CD4-positive, alpha-beta T cell treated with Interferon alpha-2 for 1 hour (primary cell): ENCODE data around the gene MALT1.

Experiments
- DNase-seq, 2 donors: peaks; one replicate each; pipeline ENCODE4 v3.0.0-alpha.2; 2020 to 2022

The MALT1 gene

DNA sequence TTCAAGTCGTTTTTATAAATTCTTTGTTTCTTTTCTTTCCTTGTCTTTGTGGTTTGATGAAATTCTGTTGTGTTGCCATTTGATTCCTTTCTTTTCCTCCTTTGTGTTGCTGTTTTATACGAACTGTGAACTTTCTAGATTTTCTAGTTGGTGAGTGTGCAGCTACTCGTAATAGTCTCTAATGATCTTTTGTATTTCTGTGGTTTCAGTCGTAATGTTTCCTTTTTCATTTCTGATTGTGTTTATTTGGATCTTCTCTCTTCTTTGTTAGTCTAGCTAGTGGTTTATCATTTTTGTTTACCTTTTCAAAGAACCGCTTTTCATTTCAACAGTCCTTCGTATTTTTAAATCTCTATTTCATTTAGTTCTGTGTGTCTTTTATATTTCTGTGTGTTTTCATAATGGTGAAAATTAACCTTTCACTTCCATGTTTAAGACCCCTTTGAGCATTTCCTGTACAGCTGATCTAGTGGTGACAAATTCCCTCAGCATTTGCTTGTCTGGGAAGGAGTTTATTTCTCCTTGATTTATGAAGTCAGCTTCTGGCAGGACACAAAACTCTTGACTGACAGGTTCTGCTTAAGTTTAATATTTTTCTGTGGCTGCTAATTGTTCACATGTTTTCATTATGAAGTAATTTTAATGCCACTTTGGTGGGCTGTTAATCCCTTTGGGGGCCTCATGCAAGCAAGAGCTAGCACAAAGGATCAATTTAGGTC is 16.2 kb upstream of the MALT1 start:
- no peak for DNase-seq

DNA sequence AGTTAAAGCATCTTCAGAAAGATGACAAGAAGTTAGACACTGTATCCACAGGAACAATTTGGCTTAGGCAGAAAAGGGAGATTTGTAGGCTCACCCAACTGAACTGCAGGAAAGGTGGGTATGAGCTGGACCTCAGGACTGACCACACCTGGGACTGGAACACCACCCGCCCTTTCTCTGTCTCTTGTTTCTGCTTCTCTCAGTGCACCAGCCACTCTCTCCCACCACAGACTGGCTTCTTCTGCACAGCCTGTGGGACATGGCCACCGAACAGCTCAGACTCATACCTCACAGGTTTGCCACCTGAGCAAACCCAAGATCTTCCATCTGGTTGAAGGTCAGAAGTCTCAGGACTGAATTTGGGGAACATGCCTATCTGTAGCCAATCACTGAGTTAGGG is 14.2 kb upstream of the MALT1 start:
- no peak for DNase-seq

DNA sequence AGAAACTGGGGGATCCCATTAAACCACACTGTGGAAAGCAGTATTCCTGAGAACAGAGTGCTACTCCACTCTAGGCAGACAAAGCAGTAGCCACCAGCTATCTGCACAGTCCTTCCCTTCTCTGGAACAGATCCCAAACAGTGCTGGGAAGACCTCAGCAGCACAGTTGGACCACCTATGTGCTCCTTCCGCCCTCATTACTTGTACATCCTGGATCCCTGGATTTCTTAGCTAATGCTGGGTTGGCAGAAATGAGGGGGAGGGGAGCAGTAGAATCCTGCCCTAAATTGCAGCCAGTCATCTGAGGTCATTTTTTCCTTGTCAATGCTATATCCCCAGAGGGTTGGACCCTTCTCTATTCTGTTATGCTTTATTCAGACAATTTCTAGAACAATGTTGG is 13.8 kb upstream of the MALT1 start:
- no peak for DNase-seq

DNA sequence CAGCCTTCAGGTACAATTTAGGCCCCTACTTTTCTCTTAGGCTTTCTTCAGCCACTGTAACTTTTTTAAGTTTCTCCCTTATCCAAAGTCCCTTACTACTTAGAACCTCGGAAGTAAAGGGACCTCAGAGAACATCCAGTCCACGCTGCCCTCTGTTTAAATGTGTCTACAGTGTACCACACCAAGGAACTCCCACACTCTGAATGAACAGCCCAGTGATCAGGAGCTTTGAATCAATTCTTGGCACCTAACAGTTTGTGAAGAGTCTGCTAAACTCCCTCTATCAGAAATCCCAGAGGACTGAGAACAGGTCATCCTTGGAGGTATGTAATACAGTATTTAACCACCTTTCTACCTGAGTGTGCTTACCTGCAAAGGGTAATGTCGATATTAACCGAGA is 11.6 kb upstream of the MALT1 start:
- DNase-seq, result no peak

DNA sequence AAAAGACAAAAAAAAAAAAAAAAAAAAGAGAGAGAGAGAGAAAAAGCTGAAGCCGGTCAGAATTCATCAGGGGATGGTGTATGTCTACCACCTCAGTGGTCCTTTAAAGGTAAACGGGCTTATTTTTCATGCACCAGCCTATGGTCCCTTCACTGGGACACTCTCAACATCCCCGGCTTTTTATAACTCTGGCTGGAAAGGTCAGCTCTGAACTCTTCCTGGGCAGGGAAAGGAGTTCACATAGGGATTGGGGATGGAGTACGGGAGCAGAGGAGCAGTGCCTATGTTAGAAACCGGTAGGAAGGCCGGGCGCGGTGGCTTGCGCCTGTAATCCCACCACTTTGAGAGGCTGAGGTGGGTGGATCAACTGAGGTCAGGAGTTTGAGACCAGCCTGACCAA is 10.3 kb upstream of the MALT1 start:
- no peak for DNase-seq

DNA sequence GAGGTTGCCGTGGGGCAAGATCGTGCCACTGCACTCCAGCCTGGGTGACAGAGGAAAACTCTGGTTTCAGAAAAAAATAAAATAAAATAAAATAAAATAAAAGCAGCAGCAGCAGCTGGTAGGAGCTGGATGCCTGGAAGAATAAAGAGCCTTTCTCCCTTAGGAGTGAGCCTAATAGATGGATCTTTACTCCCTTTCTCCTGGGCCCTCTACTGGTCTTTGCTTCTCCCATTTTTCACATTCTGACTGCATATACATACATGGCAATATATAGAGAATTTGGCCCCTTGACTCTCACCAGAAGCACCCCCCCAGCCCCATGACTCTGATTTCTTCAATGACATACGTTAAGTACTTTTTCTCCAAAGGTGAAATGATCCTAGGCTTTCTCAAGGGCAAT is 9.8 kb upstream of the MALT1 start:
- DNase-seq, result no peak

DNA sequence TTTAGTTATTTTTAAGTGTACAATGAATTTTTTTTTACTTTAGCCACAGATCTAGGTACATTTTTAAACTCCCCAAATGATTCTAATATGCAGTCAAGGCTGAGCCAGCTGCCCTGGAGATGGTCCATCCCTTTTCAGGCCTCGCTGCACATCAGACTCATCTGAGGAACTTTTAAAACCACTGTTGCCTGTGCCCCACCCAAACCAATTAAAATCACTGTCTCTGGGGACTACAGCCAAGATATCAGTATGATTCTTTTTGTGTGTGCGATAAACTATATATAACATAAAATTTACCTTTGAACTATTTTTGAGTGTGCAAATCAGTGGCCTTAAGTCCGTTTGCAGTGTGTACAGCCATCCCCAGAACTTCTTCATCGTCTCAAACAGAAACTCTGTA is 9.1 kb upstream of the MALT1 start:
- no peak for DNase-seq

DNA sequence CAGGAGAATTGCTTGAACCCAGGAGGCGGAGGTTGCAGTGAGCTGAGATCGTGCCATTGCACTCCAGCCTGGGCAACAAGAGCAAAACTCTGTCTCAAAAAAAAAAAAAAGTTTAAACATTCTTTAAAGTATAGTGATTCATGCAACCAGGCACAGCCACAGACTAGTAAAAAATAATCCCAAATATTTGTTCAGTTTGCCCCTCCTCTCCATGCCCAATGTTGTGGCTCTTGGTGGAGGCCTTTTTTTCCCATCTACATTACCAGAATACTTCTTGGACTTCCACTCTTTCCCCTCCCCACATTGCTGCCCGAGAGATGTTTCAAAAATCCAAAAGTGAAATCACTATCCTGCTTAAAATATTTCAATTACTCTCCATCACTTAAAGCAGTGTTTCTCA is 5.1 kb upstream of the MALT1 start:
- DNase-seq, result no peak

DNA sequence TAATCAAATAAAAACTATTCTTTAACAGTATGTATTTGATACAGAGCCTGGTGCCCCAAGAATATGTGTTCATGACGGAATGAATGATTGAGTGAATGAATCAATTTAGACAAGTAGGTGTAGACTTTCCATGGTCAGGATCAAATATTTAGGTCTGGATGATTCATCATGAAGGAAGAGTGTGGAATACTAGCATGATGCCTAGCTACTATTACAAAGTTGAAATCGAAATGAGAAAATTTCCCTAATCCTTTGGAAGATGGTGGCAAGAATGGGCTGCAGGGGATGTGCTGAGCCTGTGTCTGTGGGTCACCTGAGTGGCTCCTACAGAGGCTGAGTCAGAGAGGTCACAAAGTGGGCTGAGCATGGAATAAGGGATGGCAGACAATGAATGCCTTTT is 3.1 kb upstream of the MALT1 start:
- no peak for DNase-seq

DNA sequence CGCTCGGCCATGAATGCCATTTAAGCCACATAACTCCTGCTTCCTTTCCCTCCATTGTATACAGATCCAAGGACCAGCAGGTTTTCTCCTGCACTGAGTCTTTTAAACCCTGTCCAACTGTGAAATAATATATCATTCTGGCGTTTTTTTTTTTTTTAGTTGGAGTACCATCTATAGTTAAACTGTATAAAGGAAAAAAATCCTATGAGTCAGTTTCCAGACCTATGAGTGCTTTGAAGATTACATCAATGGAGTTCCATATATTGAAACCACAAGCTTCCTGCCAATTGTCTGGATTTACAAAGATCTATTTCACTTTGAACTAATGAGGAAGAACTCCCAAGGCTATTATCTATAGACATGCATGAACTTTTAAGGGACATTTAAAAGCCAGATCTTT is 2.4 kb upstream of the MALT1 start:
- no peak for DNase-seq

DNA sequence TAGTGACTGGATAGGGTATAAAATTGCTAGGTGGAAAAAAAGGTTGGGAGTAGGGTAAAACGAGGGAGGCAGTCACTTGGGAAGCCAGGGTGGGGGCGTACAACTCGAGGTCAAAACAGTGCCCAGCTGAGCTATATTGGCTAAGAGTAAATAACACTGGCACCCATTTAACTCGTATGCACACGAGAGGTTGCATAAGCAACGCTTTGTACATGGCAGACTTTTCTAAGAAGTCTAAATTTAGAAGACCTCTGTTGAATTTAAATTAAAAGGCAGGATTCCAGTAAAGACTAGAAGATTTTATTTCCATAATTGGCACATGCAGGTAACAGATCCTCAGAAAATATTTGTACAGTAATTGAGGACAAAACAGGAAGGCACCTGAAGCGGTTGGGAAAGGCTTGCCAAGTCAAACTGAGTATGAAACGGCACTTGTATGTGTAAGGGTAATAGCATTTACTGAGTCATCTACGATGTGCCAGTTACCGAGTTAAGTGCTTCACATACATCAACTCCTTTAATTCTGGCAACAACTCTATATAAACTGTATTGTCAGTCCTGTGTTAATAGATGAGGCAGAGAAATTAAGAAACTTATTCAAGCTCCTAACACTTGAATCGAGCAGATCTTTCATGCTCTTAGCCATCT is 1.4 kb upstream of the MALT1 start:
- no peak for DNase-seq

DNA sequence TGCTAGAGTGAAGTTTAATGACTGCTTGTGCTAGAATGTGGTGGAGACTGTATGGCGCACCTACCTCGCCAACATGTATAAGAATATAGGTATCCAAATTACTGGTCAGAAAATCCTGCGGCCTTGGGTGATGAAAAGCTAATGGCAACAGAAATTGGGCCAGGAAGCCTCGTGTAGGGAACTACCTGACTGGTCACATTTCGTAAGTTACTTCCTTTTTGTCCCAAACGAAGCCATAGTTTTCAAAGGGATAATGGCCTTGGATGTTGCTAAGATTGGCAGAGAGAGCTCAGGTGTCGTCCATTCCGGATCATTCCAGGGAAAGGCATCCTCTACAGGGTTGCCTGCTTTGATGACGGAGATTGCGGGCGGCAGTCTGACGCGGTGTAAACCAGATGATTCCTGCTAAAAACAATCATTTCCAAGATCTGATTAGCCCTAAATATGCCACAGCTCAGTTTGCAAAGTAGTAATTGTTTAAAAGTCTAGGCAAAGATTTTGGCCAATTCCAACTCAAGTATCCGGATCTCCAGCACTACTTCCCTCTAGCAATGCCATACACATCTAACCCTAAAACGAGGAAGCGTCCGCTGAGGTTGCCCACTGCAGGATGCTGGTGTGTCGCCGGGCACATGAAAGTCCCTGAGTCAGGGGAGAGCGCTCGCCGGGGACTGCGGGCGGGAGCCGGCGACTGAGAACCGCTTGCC is 708 bp upstream of the MALT1 start:
- DNase-seq, result no peak

DNA sequence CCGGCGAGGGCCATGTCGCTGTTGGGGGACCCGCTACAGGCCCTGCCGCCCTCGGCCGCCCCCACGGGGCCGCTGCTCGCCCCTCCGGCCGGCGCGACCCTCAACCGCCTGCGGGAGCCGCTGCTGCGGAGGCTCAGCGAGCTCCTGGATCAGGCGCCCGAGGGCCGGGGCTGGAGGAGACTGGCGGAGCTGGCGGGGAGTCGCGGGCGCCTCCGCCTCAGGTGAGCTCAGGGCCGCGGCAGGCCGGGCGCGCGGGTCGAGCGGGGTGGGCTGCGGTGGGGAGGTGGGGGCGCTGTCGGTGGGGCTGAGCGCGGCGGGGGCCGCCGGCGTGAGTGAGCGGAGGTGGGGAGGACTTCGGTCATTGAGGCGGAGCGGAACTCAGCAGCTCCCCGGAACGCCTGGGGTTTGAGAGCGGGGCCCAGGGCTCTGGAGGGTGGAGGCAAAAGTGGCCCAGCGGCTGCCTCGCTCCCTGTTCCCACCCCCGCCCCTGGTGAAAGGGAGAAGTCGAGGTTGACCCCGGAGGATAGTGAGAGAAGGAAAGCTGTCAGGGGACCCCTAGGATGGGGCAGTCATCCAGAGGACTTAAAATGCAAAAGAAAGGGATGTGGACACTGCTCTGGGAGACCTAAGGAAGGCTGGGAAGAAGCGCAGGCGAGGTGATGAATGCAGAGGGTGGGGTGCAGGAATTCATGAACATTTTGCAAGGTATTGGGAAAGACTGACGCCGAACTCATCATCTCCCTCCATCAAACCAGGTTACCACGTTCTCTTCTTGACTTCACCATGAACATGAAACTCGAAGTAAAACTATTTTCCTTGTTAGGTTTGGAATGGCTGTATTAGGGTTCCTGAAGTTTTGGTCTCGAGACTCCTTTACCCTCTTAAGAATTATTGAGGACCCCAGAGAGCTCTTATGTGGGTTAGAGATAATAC is 633 bp downstream of the MALT1 start:
- no peak for DNase-seq

DNA sequence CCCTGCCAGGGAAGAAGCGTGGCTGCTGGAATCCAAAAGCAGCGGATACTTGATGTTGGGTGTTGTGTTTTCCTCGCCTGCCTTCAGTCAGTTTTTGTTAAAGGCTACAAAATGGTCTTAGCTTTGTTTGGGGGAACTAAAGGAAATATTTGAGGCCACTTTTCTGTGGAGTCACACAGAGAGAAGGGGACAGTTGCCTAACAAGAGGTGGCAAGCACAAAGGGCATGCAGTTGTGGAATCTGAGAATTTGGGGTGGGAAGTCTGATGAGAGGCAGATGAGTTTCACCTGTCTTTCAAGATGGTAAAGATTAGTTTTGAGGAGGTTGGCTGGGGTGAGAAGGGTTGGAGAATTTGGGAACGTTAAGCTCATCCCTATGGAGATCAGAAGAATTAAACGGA is 2.9 kb downstream of the MALT1 start:
- DNase-seq, result no peak

DNA sequence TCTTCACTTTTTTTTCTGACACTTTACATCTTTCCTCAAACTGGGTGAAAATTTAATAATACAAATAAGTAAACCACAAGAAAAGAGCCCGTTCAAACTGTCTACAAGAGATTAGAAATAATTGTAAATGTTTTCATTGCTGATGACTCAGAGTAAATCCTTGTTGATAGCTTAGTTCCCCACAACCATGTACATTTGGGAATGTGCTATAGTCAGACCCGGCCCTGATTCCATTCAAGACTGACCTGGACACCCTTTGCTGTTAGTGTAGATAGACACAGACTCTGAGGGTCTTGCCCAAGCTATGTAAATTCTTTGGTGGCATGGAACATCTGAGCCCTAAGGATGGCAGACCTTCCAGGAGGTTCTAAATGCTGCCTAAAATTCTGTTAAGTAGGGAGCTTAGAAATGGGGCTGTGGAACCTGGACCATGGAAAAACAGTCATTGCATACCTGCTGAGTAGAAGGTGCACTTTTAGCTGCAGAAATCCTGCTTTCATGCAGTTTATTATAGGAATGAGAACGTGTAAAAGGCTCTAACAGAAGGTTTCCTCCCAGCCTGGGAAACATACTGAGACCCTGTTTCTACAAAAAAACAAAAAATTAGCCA is 3.7 kb downstream of the MALT1 start:
- DNase-seq, result no peak

DNA sequence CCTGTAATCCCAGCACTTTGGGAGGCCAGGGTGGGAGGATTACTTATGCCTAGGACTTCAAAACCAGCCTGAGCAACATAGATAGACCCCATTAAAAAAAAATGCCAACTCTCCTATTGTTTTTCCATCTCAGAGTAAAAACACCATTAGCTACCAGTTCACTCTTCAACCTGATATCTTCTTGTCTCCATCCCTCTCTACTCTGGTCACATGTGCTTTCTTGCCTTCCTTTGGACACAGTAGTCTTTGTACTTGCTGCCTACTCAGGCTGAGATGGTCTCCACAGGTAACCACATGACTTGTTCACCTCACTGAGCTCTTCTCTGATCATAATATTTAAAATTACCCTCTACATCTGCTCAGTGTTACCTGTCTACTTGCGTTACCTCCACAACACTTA is 5.0 kb downstream of the MALT1 start:
- DNase-seq, result no peak

DNA sequence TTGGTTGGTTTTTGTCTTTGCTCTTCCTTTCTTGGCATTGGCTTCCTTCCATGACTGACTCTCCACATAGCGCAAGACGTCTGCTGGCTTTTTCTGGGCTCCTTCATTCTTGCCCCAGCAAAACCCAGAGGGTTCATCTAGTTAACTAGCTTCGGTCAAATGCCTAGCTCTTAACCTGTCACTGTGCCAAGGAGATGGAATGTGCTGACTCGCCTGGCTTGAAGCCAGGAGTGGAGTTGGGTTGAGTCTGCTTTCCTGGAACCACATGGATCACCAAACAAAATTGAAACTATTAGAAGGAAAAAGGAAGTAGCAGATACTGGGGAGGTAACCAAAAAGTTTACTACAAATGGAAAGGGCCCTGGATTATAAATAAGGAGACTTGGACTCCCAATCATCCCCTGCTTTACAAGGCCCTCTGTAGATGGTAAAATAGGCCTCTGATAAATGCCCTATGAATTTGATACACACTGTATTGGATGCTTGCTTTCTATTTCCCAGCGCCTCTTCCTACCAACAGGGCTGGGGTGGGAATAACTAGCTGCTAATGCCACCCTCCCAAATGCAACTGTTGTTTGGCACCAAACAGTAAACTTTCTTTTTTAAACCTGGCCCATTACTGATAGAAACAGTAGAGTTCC is 11.3 kb downstream of the MALT1 start:
- DNase-seq, result peak in 1 of 2 donors; percentile 29

DNA sequence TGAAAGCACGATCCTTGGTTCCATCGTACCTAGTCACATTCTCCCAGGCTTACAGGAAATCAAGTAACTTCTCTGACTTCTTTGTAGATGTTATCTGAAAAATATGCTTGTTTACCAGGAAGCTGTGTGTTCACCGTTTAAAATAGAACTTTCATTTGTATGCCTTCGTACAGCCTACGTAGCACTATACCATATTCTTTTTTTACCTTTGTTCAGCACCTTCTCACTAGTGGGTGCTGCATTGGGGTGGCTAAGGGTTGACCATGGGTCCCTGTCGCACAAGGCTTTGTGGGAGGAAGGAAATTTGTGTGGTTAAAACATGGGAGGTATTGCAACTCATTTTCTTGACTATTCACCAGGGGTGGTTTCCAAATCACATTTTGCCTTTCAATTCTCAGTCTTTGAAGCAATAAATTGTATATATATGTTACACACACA is 16.6 kb downstream of the MALT1 start:
- DNase-seq, result peak; percentile 79 to 89

DNA sequence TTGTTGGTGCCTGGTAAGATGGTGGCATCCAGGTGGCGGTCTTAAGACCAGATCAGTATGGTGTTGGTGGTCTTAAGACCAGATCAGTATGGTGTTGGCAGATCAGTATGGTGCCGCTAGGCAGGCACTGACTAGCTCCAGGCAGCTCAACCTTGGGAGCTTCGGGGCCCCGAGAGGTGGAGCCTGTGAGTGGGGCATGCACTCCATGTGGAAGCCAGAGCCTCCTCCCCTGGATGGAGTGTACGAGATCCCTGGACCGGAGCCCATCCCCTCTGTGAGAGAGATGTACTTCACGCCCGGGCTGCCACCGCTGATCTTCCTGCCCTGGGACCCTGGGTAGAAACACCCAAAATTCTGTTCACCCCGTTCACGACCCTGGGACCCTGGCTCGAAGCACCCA is 19.0 kb downstream of the MALT1 start:
- no peak for DNase-seq

DNA sequence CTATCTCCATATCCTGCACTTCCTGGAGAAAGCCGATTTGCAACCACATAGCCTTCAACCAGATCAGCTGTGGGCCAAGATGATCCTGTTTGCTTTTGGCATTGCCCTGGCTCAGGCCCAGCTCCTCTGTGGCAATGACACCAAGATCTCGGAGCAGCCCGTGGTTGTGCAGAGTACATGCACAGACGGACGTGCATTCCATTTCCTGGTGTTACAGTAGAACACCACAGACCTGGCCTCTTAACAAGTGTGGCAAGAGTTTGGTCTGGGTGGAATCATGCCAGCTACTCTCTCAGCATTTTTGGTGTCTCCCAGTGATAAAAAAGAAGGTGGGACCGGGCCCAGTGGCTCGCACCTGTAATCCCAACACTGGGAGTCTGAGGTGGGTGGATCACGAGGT is 20.0 kb downstream of the MALT1 start:
- no peak for DNase-seq

DNA sequence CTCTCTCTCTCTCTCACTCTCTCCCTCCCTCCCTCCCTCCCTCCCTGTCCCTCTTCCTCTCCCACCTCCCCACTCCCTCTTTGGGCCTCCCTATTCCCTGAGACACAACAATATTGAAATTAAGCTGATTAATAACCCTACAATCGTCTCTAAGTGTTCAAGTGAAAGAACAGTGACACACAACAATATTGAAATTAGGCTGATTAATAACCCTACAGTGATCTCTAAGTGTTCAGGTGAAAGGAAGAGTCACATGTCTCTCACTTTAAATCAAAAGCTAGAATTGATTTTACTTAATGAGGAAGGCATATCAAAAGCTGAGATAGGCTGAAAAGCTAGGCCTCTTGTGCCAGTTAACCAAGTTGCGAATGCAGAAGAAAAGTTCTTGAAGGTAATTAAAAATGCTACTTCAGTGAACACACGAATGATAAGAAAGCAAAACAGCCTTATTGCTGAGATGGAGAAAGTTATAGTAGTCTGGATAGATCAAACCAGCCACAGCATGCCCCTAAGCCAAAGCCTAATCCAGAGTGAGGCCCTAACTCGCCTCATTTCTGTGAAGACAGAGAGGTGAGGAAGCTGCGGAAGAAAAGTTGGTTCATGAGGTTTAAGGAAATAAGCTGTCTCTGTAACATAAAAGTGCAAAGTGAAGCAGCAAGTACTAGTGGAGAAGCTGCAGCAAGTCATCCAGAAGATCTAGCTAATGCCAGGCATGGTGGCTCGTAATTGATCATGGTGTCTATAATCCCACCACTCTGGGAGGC is 21.3 kb downstream of the MALT1 start:
- DNase-seq, result peak; percentile 30 to 61
